ENCODE measurements around the gene C1orf159.
"Not testable (repeated sequence)": the region's sequence is repeated elsewhere in the genome, so short reads cannot be mapped to it uniquely, and the experiment has no call there.

C1orf159 gene

GRCh38 chr1:1149416-1149815, 33.5 kb upstream of the C1orf159 start:
- no peak for DNase-seq (ENCODE audit: low read depth in 2 of 2)

GRCh38 chr1:1148569-1148968, 32.7 kb upstream of the C1orf159 start:
- DNase-seq (ENCODE audit: low read depth in 2 of 2), result no peak

- DNase-seq (ENCODE audit: low read depth in 2 of 2), result no peak
These were observed 32.2 kb upstream of the C1orf159 start for GRCh38 chr1:1148061-1148460.

GRCh38 chr1:1146596-1146995, 30.7 kb upstream of the C1orf159 start:
- no peak for DNase-seq (ENCODE audit: low read depth in 2 of 2)

GRCh38 chr1:1146026-1146425, 30.1 kb upstream of the C1orf159 start:
- DNase-seq (ENCODE audit: low read depth in 2 of 2), result no peak

GRCh38 chr1:1145547-1145914, 29.6 kb upstream of the C1orf159 start:
- DNase-seq (ENCODE audit: low read depth in 2 of 2), result no peak

- DNase-seq (ENCODE audit: low read depth in 2 of 2), result no peak
These were observed 29.1 kb upstream of the C1orf159 start for GRCh38 chr1:1144843-1145546.

- no peak for DNase-seq (ENCODE audit: low read depth in 2 of 2)
These were observed 28.4 kb upstream of the C1orf159 start for GRCh38 chr1:1144122-1144842.

GRCh38 chr1:1143636-1144035, 27.7 kb upstream of the C1orf159 start:
- no peak for DNase-seq (ENCODE audit: low read depth in 2 of 2)

GRCh38 chr1:1142844-1143243, 27.0 kb upstream of the C1orf159 start:
- no peak for DNase-seq (ENCODE audit: low read depth in 2 of 2)

GRCh38 chr1:1142352-1142751, 26.5 kb upstream of the C1orf159 start:
- DNase-seq (ENCODE audit: low read depth in 2 of 2), result not testable (repeated sequence)

- no peak for DNase-seq (ENCODE audit: low read depth in 2 of 2)
These were observed 26.0 kb upstream of the C1orf159 start for GRCh38 chr1:1141911-1142250.

GRCh38 chr1:1141244-1141910, 25.5 kb upstream of the C1orf159 start:
- no peak for DNase-seq (ENCODE audit: low read depth in 2 of 2)

- no peak for DNase-seq (ENCODE audit: low read depth in 2 of 2)
These were observed 24.8 kb upstream of the C1orf159 start for GRCh38 chr1:1140673-1141072.

GRCh38 chr1:1137256-1138045, 21.6 kb upstream of the C1orf159 start:
- peak; percentile 63 for DNase-seq (ENCODE audit: low read depth in 2 of 2)

- no peak for DNase-seq (ENCODE audit: low read depth in 2 of 2)
These were observed 20.8 kb upstream of the C1orf159 start for GRCh38 chr1:1136547-1137230.

GRCh38 chr1:1135339-1136136, 19.6 kb upstream of the C1orf159 start:
- DNase-seq (ENCODE audit: low read depth in 2 of 2), result no peak

GRCh38 chr1:1134300-1134970, 18.5 kb upstream of the C1orf159 start:
- DNase-seq (ENCODE audit: low read depth in 2 of 2), result no peak

- no peak for DNase-seq (ENCODE audit: low read depth in 2 of 2)
These were observed 17.3 kb upstream of the C1orf159 start for GRCh38 chr1:1132956-1133750.

Data from stimulated activated CD8-positive, alpha-beta memory T cell treated with anti-CD3 and anti-CD28 coated beads, Interleukin-15, amount 100 ng/mL, for 4 hours (primary cell).